ENCODE data around the gene AUTS2. TPM values are rescaled to one million over a fixed set of nuclear protein-coding genes. Genes with fewer than 3 reads are reported as not detected.

The AUTS2 gene
- total RNA-seq, 3 donors from 2014 or later = 31.2 to 67.6 (median 36.5) TPM

- H3K4me1 ChIP-seq (ENCODE audit: low read depth) = no peaks in the 10 kb centered on the region
- no peaks in the 10 kb centered on the region for H3K36me3 ChIP-seq (ENCODE audit: low read depth)
- intact Hi-C loops (cut with DNase I, micrococcal nuclease) = no loop called here
- ATAC-seq = peak; percentile 67
- no peaks in the 10 kb centered on the region for H3K9me3 ChIP-seq
- no peak for TF ChIP-seq CTCF (IDR thresholded peaks at IDR 0.05)
- DNase-seq = peak in 1 of 3 donors; percentile 34
- no peak overlapping the region for H3K4me3 ChIP-seq
Measured at GRCh38 chr7:70681469-70682350, 1083.4 kb downstream of the AUTS2 start.

GRCh38 chr7:70684173-70684572 is 1085.9 kb downstream of the AUTS2 start:
- Histone ChIP-seq H3K4me3 (no peak overlapping the region), H3K4me1 (ENCODE audit: low read depth) (no peaks in the 10 kb centered on the region), H3K9me3 (no peaks in the 10 kb centered on the region), H3K36me3 (ENCODE audit: low read depth) (no peaks in the 10 kb centered on the region)
- DNase-seq = no peak
- no peak for ATAC-seq
- intact Hi-C loops (cut with DNase I, micrococcal nuclease) = no loop called here
- no peak for TF ChIP-seq CTCF (IDR thresholded peaks at IDR 0.05)

GRCh38 chr7:70693321-70693685 is 1095.0 kb downstream of the AUTS2 start:
- no peaks in the 10 kb centered on the region for H3K4me1 ChIP-seq (ENCODE audit: low read depth)
- H3K4me3 ChIP-seq = no peak overlapping the region
- ATAC-seq (peak; percentile 11), DNase-seq (peak in 1 of 3 donors; percentile 28)
- intact Hi-C loops (cut with DNase I, micrococcal nuclease) = loop anchor here in 1 of 2 donors (10.0 kb wide), 1 partner anchor 509 kb away; no protein-coding TSS in a partner anchor
- H3K36me3 ChIP-seq (ENCODE audit: low read depth) = no peaks in the 10 kb centered on the region
- H3K9me3 ChIP-seq = no peaks in the 10 kb centered on the region
- no peak for TF ChIP-seq CTCF (IDR thresholded peaks at IDR 0.05)

- ATAC-seq (peak; percentile 89), DNase-seq (peak; percentile 86 to 90 (median 87))
- H3K4me1 ChIP-seq (ENCODE audit: low read depth) = no peaks in the 10 kb centered on the region
- H3K9me3 ChIP-seq = no peaks in the 10 kb centered on the region
- peak; percentile 21 for TF ChIP-seq CTCF (IDR thresholded peaks at IDR 0.05)
- intact Hi-C loops (cut with DNase I, micrococcal nuclease) = loop anchor here in 1 of 2 donors (10.0 kb wide), 1 partner anchor 509 kb away; no protein-coding TSS in a partner anchor
- H3K4me3 ChIP-seq = peak overlapping the region; percentile 71
- no peaks in the 10 kb centered on the region for H3K36me3 ChIP-seq (ENCODE audit: low read depth)
Measured at GRCh38 chr7:70693686-70694433, 1095.6 kb downstream of the AUTS2 start.

- no peak for TF ChIP-seq CTCF (IDR thresholded peaks at IDR 0.05)
- no peaks in the 10 kb centered on the region for H3K9me3 ChIP-seq
- no peaks in the 10 kb centered on the region for H3K4me1 ChIP-seq (ENCODE audit: low read depth)
- ATAC-seq (peak; percentile 53), DNase-seq (peak; percentile 54 to 70 (median 57))
- intact Hi-C loops (cut with DNase I, micrococcal nuclease) = loop anchor here in 1 of 2 donors (10.0 kb wide), 1 partner anchor 510 kb away; no protein-coding TSS in a partner anchor
- H3K36me3 ChIP-seq (ENCODE audit: low read depth) = no peaks in the 10 kb centered on the region
- peak overlapping the region; percentile 71 for H3K4me3 ChIP-seq
Measured at GRCh38 chr7:70694434-70694970, 1096.2 kb downstream of the AUTS2 start.
